Activated T-cell treated with anti-CD3 and anti-CD28 coated beads, Interleukin-2, amount 50 U/mL, for 1 hour (primary cell): ENCODE results near the gene CLCN5.

ENCODE experiments used
- DNase-seq: peaks from one replicate; pipeline ENCODE4 v3.0.0-alpha.2; 2020

The CLCN5 gene

DNA sequence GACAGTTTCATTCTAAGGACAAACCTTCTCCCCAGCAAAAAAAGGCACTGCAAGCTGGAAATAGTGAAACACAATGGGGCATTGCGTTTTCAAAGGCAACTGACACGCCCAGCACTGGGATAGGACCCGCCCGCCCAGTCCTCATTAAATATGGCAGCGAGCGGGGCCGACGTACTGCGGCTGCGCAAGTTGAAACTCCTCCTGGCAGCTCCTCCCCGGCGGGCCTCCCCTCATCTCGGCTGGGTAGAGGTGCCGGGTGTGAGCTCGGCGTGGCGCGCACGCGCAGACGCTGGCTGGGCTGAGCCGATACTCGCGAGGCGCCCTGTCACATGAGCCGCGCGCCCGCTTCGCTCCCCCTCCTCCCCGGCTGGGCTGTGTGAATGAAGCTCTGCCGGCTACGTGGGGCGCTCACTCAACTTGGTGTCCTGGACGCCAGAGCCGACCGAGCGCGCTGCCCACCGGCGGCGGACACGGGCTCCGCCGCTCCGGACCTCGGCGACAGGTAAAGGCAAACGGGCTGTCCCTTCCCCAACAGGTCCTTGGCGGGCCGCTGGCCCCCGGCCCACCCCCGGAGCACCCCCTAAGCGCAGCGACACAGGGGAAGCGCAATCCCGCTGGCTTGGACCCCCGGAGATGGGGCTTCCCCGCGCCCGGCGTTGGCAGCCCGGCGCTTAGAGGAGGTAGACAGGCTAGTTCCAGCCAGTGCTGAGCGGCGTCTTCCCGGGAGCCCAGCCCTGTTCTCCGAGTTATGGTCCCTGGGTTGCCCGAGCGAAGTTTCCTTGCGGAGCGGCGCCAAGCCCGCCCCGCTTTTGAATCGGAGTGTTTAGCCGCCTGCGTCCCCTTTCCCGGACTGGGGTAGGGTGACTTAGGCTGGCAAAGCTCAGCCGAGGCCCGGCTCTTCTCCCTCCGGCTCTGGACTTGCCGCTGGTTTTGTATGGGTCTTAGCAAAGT, at the start of gene CLCN5:
Gene CLCN5, plus strand, starts transcription at position 306 of the 951 bp plus-strand sequence. CDS start 2,703 bp downstream, outside the sequence.
- DNase-seq = peak; percentile 92

- no peak for DNase-seq
These were observed 45.6 kb upstream of the CLCN5 start for GRCh38 chrX:49876750-49877149.

GRCh38 chrX:49877397-49878101, 44.8 kb upstream of the CLCN5 start:
- DNase-seq = no peak

DNA sequence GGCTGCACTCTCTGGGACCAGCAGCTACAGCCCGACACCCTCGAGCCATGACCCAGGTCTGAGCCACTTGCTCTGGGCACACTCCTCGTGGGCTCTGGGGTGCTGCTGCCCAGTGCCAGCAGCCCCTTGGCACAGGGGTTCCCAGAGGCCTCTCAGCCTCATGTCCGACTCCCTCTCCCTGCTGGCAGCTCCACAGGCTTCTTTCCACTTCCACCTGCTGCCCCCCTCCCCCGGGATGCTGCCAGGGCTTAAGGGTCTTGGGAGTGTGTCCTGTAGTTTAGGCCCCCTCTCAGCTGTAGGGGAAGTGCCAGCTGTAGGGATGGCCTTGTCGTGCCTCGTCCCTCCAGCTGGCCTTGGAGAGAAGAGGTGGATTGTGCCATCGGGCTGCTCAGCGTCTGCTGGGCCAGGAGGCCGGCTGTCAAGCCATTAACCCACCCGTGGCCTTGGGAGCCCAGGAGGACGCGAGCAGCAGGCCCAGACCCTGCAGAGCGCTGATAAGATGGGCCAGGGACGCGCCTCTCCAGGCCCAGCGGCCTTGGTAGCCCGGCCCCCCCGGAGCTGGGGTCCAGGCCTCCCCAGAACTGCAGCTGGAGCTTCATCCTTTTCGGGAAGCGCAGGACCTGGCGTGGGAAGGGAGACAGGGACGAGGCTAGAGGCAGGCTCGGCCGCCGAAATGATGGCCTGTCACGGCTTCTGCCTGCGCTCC, 44.1 kb upstream of the CLCN5 start:
- DNase-seq = peak; percentile 21

GRCh38 chrX:49878834-49879655, 43.4 kb upstream of the CLCN5 start, which contains the start of gene USP27X:
Gene USP27X, plus strand, starts transcription at chrX:49879484. Its CDS starts 824 bp downstream, at chrX:49880308.
- DNase-seq = peak; percentile 83

DNA sequence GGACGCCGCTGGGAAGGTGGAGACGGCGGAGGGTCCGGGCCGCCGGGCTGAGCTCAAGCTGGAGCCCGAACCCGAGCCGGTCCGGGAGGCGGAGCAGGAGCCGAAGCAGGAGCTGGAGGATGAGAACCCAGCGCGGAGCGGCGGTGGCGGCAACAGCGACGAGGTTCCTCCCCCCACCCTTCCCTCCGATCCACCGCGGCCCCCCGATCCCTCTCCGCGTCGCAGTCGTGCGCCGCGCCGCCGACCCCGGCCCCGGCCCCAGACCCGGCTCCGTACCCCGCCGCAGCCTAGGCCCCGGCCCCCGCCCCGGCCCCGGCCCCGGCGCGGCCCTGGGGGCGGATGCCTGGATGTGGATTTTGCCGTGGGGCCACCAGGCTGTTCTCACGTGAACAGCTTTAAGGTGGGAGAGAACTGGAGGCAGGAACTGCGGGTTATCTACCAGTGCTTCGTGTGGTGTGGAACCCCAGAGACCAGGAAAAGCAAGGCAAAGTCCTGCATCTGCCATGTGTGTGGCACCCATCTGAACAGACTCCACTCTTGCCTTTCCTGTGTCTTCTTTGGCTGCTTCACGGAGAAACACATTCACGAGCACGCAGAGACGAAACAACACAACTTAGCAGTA, 42.6 kb upstream of the CLCN5 start:
- DNase-seq = no peak

DNA sequence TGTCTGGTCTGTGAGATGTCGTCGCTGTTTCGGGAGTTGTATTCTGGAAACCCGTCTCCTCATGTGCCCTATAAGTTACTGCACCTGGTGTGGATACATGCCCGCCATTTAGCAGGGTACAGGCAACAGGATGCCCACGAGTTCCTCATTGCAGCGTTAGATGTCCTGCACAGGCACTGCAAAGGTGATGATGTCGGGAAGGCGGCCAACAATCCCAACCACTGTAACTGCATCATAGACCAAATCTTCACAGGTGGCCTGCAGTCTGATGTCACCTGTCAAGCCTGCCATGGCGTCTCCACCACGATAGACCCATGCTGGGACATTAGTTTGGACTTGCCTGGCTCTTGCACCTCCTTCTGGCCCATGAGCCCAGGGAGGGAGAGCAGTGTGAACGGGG, 41.7 kb upstream of the CLCN5 start:
- no peak for DNase-seq

GRCh38 chrX:49884290-49884862, 38.0 kb upstream of the CLCN5 start:
- peak; percentile 67 for DNase-seq

- no peak for DNase-seq
These were observed 29.9 kb upstream of the CLCN5 start for GRCh38 chrX:49892542-49892941.

DNA sequence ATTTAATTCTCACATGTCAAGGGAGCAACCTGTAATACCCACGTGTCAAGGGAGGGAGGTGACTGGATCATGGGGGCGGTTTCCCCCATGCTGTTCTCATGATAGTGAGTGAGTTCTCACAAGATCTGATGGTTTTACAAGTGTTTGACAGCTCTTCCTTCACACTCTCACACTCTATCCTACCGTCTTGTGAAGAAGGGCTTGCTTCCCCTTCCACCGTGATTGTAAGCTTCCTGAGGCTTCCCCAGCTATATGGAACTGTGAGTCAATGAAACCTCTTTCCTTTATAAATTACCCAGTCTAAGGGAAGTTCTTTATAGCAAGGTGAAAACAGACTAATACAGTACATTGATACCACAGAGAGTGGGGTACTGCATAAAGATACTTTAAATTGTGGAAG, 25.4 kb upstream of the CLCN5 start:
- no peak for DNase-seq

DNA sequence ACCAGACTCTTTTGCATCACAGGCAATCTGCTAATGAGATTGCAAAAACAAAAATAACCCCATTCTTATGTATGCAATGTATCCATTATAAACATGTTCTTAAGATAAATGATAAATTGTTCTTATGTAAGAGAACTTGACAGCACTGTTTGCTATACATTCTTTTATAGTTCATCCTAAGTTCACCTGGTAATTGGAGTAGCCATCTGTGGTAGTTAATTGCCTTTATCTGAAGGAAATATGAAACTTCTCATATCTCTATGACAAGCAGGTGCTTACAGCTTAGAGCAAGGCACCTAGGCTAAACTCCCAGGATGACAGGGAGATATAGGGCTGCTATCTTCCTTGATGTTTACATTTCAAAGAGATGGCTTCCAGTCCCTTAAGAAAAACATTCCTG, 21.3 kb upstream of the CLCN5 start:
- no peak for DNase-seq

DNA sequence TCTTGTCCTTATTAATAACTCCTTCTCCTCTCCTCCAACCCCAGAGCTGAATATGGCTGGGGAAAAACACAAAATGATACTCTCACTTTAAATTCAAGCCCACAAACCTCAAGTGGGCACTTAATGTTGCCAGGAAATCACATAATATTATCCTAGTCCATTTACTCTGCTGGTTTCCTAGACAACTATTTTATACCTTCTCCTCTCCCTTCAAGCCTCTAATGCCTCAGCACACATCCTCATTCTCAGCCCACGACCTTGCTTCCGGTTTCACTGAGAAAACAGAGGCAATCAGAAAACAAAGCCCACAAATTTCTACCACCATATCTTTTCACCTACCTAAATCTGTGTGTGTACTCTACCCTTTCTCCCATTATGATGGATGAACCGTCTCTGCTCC, 12.1 kb upstream of the CLCN5 start:
- DNase-seq = no peak

DNA sequence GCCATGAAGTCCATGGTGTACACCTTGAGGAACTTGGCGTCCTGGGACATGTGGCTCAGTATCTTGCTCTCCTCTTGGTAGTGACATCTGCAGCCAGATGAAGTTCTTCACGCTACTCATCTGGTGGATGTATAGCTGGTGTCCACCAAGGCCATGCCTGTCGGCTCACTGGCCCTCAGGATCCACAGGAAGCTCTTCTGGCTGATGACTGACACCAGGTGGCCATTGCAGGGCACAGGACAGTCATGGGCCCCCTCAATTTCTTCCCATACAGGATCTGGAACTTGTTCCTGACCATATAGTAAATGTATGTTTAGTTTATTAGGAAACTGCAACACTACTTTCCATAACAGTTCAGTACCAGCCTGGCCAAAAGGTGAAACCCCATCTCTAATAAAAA, 10.3 kb upstream of the CLCN5 start:
- no peak for DNase-seq

DNA sequence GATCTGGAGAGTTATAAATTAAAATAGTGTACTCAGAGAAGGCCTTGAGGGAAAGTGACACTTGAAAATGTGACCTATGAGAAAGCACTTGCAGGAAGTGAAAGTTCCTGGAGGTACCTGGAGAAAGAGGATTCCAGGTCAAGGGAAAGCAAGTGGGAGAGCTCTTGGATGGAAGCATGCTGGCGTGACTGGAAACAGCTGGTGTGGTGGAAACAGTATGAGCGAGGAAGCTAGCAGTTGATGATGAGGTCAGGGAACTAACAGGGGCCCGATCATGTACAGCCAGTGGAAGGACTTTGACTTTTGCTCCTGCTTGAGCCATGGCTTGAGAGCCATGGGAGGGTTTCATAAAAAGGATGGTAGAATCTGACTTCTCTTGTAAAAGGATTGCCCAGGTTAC, 9.5 kb upstream of the CLCN5 start:
- no peak for DNase-seq

DNA sequence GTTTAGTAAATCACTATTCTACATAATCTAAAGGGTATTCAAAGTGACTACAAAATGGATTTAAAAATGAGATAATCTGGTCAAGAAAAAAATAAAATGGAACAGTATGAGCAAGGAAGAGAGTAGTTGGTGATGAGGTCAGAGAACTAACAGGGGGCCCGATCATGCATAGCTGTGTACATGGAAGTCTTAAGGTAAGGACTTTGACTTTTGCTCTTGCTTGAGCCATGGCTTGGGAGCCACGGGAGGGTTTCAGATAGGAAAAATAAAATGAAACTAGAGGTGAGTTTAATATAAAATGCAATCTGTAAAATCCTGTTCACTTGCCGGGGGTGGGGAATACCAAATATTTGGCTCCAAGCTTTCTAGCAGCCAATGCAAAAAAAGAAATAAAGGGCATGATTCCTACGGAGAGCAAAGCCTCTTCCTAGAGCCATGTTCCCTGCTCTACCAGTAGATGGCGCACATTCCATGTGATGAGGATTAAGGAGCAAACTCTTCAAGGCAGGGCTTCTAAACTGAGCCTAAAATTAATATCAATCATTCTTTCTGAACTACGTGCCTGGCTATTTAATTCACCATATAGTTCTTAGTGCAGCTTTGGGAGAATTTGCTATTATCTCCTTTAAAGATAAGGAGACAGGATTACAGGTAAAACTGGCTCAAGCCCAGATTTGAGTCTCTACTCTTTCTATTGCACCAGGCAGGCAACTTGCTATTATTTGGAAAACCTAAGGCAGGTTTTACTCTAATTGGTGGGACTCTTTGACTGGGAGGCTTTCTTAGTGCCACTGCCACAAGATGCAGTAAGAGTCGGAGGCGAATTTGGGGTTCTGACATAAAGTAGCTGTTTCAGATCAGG, 6.8 kb upstream of the CLCN5 start:
- DNase-seq = no peak

DNA sequence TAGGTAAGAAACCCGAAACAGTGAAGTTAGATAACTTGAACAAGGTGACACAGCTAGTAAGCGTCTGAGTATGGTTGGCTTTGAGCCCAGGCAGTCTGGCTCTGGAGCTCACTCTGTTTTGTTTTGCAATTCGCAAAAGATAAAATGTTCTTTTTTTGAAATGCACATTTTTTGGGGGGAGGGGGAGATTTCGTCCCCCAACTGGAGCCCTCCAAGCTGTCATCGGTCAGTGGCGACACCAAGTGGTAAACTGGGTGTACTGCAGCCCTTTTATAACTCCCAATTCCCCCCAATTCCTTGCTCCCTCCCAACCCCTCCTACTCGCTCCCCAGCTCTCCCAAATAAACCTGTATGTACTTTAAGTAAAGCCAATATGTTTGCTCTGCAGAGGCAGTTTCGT, 2.8 kb upstream of the CLCN5 start:
- DNase-seq = peak; percentile 32

DNA sequence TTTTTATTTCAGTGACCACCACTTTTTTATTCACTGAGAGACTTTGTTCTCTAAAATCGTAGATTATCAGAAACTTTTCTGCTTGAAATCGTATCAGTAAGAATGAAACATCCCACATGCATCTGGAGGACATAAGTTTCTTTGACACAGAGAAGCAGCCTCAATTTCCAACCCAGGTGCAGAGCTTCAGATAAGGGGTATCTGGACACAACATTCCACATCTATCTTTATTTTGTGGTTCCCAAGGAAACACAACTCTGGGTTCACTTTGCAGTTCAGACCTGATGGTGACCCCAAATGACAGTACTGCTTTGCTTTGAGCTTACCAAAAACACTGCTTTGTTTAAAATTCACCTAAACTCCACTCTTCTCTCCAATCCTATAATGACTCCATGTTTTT, 1.3 kb upstream of the CLCN5 start:
- DNase-seq = no peak

DNA sequence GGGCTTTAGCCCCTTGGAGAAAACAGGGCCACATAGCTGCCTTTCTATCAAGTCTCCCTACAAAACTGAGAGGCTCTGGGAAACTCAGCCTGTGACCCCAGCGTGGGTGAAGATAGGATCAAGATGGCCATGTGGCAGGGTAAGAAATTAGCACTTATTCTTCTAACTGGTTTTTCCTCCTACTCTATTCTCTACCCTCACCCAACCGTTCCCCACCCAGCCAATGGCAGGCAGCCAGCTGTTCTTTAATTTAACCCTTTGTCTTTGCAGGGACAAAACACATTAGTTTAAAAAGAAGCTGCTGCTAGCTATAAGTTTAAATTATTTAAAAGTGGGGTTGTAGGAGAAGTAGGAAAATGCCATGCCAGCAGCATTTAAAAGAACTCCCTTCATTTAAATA, 2.8 kb downstream of the CLCN5 start:
- DNase-seq = no peak

DNA sequence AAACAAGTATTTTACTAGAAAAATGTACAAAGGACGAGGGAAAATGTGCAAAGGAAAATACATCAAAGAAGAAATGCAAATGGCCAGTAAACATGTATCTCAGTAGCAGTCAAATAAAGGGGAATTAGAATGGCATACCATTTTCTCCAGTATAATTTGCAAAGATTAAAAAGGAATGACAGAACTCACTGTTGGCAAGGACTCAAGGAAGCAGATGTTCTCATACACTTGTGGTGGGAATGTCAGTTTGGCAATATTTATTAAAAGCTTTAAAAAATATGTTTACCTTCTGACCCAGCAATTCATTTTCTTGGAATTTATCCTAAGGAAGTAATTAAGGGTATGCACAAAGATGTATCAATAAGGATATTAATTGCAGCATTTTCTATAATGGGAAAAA, 7.6 kb downstream of the CLCN5 start:
- no peak for DNase-seq

DNA sequence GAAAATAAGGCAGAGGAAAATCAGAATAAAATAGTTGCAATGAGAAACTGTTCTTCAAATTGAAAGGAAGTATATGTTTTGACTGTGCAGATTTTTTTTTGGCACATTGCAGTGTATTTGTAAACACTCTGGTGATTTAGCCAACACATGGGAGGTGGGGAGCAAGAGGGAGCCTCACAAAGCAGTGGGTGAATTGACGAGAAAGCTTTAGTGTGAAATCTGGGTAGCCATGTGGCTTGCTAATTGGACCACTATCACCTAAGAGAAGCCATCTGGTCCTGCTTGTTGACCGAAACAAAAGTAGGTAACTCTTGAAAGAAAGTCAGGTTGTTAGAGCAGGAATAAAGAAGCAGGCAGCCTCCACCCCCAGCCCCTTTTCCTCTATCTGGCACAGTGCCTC, 10.4 kb downstream of the CLCN5 start:
- no peak for DNase-seq

- no peak for DNase-seq
These were observed 11.8 kb downstream of the CLCN5 start for GRCh38 chrX:49934148-49934547.
